Mesenchymal stem cell (in vitro differentiated cells and primary cell): ENCODE measurements around the gene WASL.

Experiments
- DNase-seq: peaks from one replicate; pipeline ENCODE4 v3.0.0-alpha.2; 2013
- H2AFZ ChIP-seq: one replicate; pipeline ENCODE4 v1.6.1; 2013; ENCODE audit warnings: low read depth, mild to moderate bottlenecking, control low read depth, inconsistent platforms, low read length, moderate library complexity
- H2AK5ac ChIP-seq: 2 replicates; pipeline ENCODE4 v1.6.1; 2013; ENCODE audit warnings: low read length, moderate library complexity, mild to moderate bottlenecking, inconsistent platforms; ENCODE audit not compliant: severe bottlenecking
- H2BK120ac ChIP-seq: one replicate; pipeline ENCODE4 v1.6.1; 2013; ENCODE audit warnings: low read depth, mild to moderate bottlenecking, inconsistent platforms, low read length, moderate library complexity
- H2BK12ac ChIP-seq, 2 experiments: one replicate each; pipeline ENCODE4 v1.6.1; 2013; ENCODE audit warnings: inconsistent platforms in 2 of 2, low read length in 2 of 2, mild to moderate bottlenecking in 2 of 2, moderate library complexity in 2 of 2, control low read depth in 1 of 2
- H2BK15ac ChIP-seq: one replicate; pipeline ENCODE4 v1.6.1; 2013; ENCODE audit warnings: mild to moderate bottlenecking, low read depth, inconsistent platforms; ENCODE audit not compliant: poor library complexity, severe bottlenecking
- H2BK5ac ChIP-seq: 2 replicates; pipeline ENCODE4 v1.6.1; 2013; ENCODE audit warnings: low read depth, mild to moderate bottlenecking, low read length, control low read depth, inconsistent platforms; ENCODE audit not compliant: poor library complexity, severe bottlenecking
- H3K14ac ChIP-seq, 2 experiments: one replicate each; pipeline ENCODE4 v1.6.1; 2013; ENCODE audit warnings: inconsistent platforms in 2 of 2, low read length in 2 of 2, control low read depth in 1 of 2, mild to moderate bottlenecking in 1 of 2, moderate library complexity in 1 of 2
- H3K18ac ChIP-seq, 2 experiments: one replicate each; pipeline ENCODE4 v1.6.1; 2013; ENCODE audit warnings: inconsistent platforms in 2 of 2, low read length in 2 of 2, control low read depth in 1 of 2, low read depth in 1 of 2, mild to moderate bottlenecking in 1 of 2
- H3K23ac ChIP-seq, 2 experiments: one replicate each; pipeline ENCODE4 v1.6.1; 2013; ENCODE audit warnings: inconsistent platforms in 2 of 2, low read length in 2 of 2, mild to moderate bottlenecking in 2 of 2, moderate library complexity in 2 of 2, control low read depth in 1 of 2
- H3K27ac ChIP-seq: 2 replicates; pipeline ENCODE4 v1.5.1; 2013; ENCODE audit warnings: mild to moderate bottlenecking, moderate library complexity, low read length, control low read depth, inconsistent platforms; ENCODE audit not compliant: poor library complexity, severe bottlenecking
- H3K27me3 ChIP-seq, 2 experiments: 2 replicates each; pipeline versions ENCODE4 v1.6.1 to v1.7.0; 2013; ENCODE audit warnings: low read length in 2 of 2, mild to moderate bottlenecking in 2 of 2, moderate library complexity in 2 of 2, control low read depth in 1 of 2, inconsistent platforms in 1 of 2; ENCODE audit not compliant: control insufficient read depth in 1 of 2, insufficient read depth in 1 of 2
- H3K36me3 ChIP-seq, 2 experiments: 2 replicates each; pipeline versions ENCODE4 v1.6.1 to v1.7.0; 2013; ENCODE audit warnings: low read length in 2 of 2, control low read depth in 1 of 2, inconsistent platforms in 1 of 2, low read depth in 1 of 2, mild to moderate bottlenecking in 1 of 2; ENCODE audit not compliant: insufficient read depth in 2 of 2, control insufficient read depth in 1 of 2
- H3K4ac ChIP-seq, 2 experiments: one replicate each; pipeline ENCODE4 v1.6.1; 2013; ENCODE audit warnings: inconsistent platforms in 2 of 2, low read length in 2 of 2, mild to moderate bottlenecking in 2 of 2, moderate library complexity in 2 of 2, control low read depth in 1 of 2, low read depth in 1 of 2
- H3K4me1 ChIP-seq: 2 replicates; pipeline ENCODE4 v1.6.1; 2013; ENCODE audit warnings: low read depth, low read length, control low read depth; ENCODE audit not compliant: control insufficient read depth, insufficient read depth
- H3K4me2 ChIP-seq: 2 replicates; pipeline ENCODE4 v1.6.1; 2013; ENCODE audit warnings: low read length, mild to moderate bottlenecking, inconsistent platforms; ENCODE audit not compliant: poor library complexity, severe bottlenecking
- H3K4me3 ChIP-seq, 2 experiments: 2 replicates each; pipeline versions ENCODE4 v1.5.1 to v1.7.0; 2013; ENCODE audit warnings: low read length in 2 of 2, mild to moderate bottlenecking in 2 of 2, control low read depth in 1 of 2, low read depth in 1 of 2; ENCODE audit not compliant: insufficient read depth in 1 of 2
- H3K79me1 ChIP-seq: replicated peaks from 2 replicates; pipeline ENCODE4 v1.6.1; 2013; ENCODE audit warnings: mild to moderate bottlenecking, control low read depth, low read length, inconsistent platforms; ENCODE audit not compliant: poor library complexity, severe bottlenecking
- H3K9ac ChIP-seq: 2 replicates; pipeline ENCODE4 v1.7.0; 2013; ENCODE audit warnings: mild to moderate bottlenecking, low read length, moderate library complexity
- H3K9me3 ChIP-seq: 2 replicates; pipeline ENCODE4 v1.7.0; 2013; ENCODE audit warnings: mild to moderate bottlenecking, low read length; ENCODE audit not compliant: control insufficient read depth
- H4K8ac ChIP-seq: one replicate; pipeline ENCODE4 v1.6.1; 2013; ENCODE audit warnings: inconsistent platforms, mild to moderate bottlenecking, low read length, moderate library complexity
- H4K91ac ChIP-seq: one replicate; pipeline ENCODE4 v1.6.1; 2013; ENCODE audit warnings: mild to moderate bottlenecking, low read length, inconsistent platforms
- WGBS: methylation state at CpG from one replicate; pipeline ENCODE4 v1.1.7; 2013; ENCODE audit warnings: mixed read lengths; 5-methylcytosine and 5-hydroxymethylcytosine counted together

The WASL gene

GRCh38 chr7:123652406-123652805, 96.4 kb downstream of the WASL start:
- H3K4ac ChIP-seq: no peak overlapping the region
- H4K91ac ChIP-seq: no peak overlapping the region
- H3K4me1 ChIP-seq: peaks cover 3% of the 10 kb centered on the region
- H3K4me3 ChIP-seq: no peak overlapping the region
- no peak overlapping the region for H2AK5ac ChIP-seq
- H3K79me1 ChIP-seq: no peaks in the 10 kb centered on the region
- H2BK5ac ChIP-seq: no peak overlapping the region
- no peak overlapping the region for H3K4me2 ChIP-seq
- no peak overlapping the region for H4K8ac ChIP-seq
- no peak overlapping the region for H2AFZ ChIP-seq
- no peak overlapping the region for H3K9ac ChIP-seq
- H3K27me3 ChIP-seq: no peaks in the 10 kb centered on the region
- H3K18ac ChIP-seq: no peak overlapping the region
- H2BK120ac ChIP-seq: no peak overlapping the region
- no peak overlapping the region for H2BK12ac ChIP-seq
- no peak overlapping the region for H3K14ac ChIP-seq
- no peak overlapping the region for H3K23ac ChIP-seq
- no peak overlapping the region for H2BK15ac ChIP-seq
- WGBS: no CpG with 5 or more reads among the region's 1 CpG
- DNase-seq: no peak
- no peak overlapping the region for H3K27ac ChIP-seq
- no peaks in the 10 kb centered on the region for H3K9me3 ChIP-seq
- no peaks in the 10 kb centered on the region for H3K36me3 ChIP-seq

- H3K36me3 ChIP-seq: no peaks in the 10 kb centered on the region
- no peak overlapping the region for H2BK5ac ChIP-seq
- H3K14ac ChIP-seq: no peak overlapping the region
- H3K9ac ChIP-seq: no peak overlapping the region
- H2AFZ ChIP-seq: peak overlapping the region; percentile 69
- H2BK15ac ChIP-seq: no peak overlapping the region
- no peaks in the 10 kb centered on the region for H3K27me3 ChIP-seq
- no peak for DNase-seq
- H3K4me3 ChIP-seq: no peak overlapping the region
- no peak overlapping the region for H3K23ac ChIP-seq
- H2BK12ac ChIP-seq: peak overlapping the region in 1 of 2 experiments; percentile 89
- no peak overlapping the region for H3K4me2 ChIP-seq
- no peak overlapping the region for H2AK5ac ChIP-seq
- no peaks in the 10 kb centered on the region for H3K4me1 ChIP-seq
- H3K9me3 ChIP-seq: no peaks in the 10 kb centered on the region
- H3K4ac ChIP-seq: peak overlapping the region in 1 of 2 experiments; percentile 4
- H3K18ac ChIP-seq: no peak overlapping the region
- peak overlapping the region; percentile 69 for H4K8ac ChIP-seq
- no peak overlapping the region for H4K91ac ChIP-seq
- H3K27ac ChIP-seq: no peak overlapping the region
- WGBS: 82% methylated on average over 1 of the region's 2 CpGs
- no peak overlapping the region for H2BK120ac ChIP-seq
- H3K79me1 ChIP-seq: no peaks in the 10 kb centered on the region
Observed at GRCh38 chr7:123650595-123650994, 98.2 kb downstream of the WASL start.

- Histone ChIP-seq H2BK15ac (no peak overlapping the region), H4K91ac (no peak overlapping the region), H3K36me3 (no peaks in the 10 kb centered on the region), H3K23ac (no peak overlapping the region), H2BK5ac (no peak overlapping the region), H3K4me3 (no peak overlapping the region), H2BK120ac (no peak overlapping the region), H3K79me1 (no peaks in the 10 kb centered on the region), H3K4me1 (no peaks in the 10 kb centered on the region), H3K18ac (no peak overlapping the region), H3K14ac (no peak overlapping the region), H3K4me2 (no peak overlapping the region), H3K27ac (no peak overlapping the region), H3K27me3 (no peaks in the 10 kb centered on the region), H2BK12ac (no peak overlapping the region), H4K8ac (no peak overlapping the region), H3K9me3 (no peaks in the 10 kb centered on the region), H3K4ac (no peak overlapping the region), H2AFZ (no peak overlapping the region), H3K9ac (no peak overlapping the region), H2AK5ac (no peak overlapping the region)
- peak; percentile 58 for DNase-seq
- WGBS: no CpG with 5 or more reads among the region's 2 CpGs
Observed at GRCh38 chr7:123649964-123650363, 98.8 kb downstream of the WASL start.

DNA sequence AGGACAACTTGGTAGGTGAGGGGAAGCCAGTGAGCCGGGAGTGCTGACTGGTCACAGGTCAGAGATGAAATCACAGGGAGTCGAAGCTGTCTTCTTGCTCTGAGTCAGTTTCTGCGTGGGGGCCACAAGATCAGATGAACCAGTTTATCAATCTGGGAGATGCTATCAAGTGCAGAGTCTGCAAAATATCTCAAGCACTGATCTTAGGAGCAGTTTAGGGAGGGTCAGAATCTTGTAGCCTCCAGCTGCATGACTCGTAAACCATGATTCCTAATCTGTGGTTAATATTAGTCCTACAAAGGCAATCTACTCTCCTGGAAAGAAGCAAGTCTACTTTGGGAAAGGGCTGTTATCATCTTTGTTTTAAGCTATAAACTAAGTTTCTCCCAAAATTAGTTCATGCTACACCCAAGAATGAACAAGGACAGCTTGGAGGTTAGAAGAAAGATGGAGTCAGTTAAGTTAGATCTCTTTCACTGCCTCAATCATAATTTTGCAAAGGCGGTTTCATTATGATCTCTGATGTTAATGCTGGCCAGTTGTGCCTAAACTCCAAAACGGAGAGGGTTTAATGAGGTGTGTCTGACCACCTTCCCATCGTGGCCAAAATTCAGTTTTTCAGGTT, 101.6 kb downstream of the WASL start:
- H2AFZ ChIP-seq: no peak overlapping the region
- no peaks in the 10 kb centered on the region for H3K79me1 ChIP-seq

More for the DNA sequence above, 101.6 kb downstream of the WASL start:
- Histone ChIP-seq H3K4me1 (no peaks in the 10 kb centered on the region), H3K4me3 (no peak overlapping the region), H2BK15ac (no peak overlapping the region), H3K18ac (no peak overlapping the region), H3K27ac (no peak overlapping the region), H3K36me3 (no peaks in the 10 kb centered on the region), H2BK5ac (no peak overlapping the region), H3K4me2 (no peak overlapping the region), H2BK120ac (no peak overlapping the region), H3K9me3 (no peaks in the 10 kb centered on the region), H3K9ac (no peak overlapping the region), H4K8ac (no peak overlapping the region), H4K91ac (no peak overlapping the region), H2AK5ac (no peak overlapping the region), H3K4ac (no peak overlapping the region), H3K27me3 (no peaks in the 10 kb centered on the region), H3K23ac (no peak overlapping the region), H3K14ac (no peak overlapping the region), H2BK12ac (no peak overlapping the region)
- DNase-seq: no peak
- 66% methylated on average over 7 of the region's 7 CpGs for WGBS
